HEK293 (cell line): ENCODE data around the gene BLACAT1.
A peak's percentile ranks its signal among the peaks of the same experiment; 100 is the strongest.

Experiments used
- CTCF ChIA-PET: fragments of 350-600 bp; formaldehyde crosslinking; extraction: SDS; loops from one replicate; lab custom pipeline; 2021; ENCODE audit warnings: antibody characterized with exemption; lab: Yijun Ruan, JAX
- POLR2A ChIA-PET: fragments of 300-600 bp; formaldehyde crosslinking; extraction: SDS; loops from one replicate; lab custom pipeline; 2020; ENCODE audit warnings: antibody characterized with exemption, inconsistent platforms; lab: Yijun Ruan, JAX
- H3K27ac ChIP-seq: fragments of 200-500 bp; sonication (Bioruptor generic); 2 replicates; pipeline ENCODE4 v1.5.1; 2014; ENCODE audit warnings: low read depth, low read length, control low read depth, inconsistent platforms; ENCODE audit errors: extremely low read depth
- H3K36me3 ChIP-seq, 2 experiments: fragments of 200-500 bp in 1 of 2; sonication (Bioruptor generic) in 1 of 2; 1 replicate in 1 of 2; 2 replicates in 1 of 2; pipeline ENCODE4 v1.5.1; 2014 to 2017; ENCODE audit warnings: inconsistent platforms in 2 of 2, low read length in 2 of 2; ENCODE audit not compliant: control insufficient read depth in 2 of 2, insufficient read depth in 1 of 2
- H3K4me1 ChIP-seq: fragments of 200-500 bp; sonication (Bioruptor generic); 2 replicates; pipeline ENCODE4 v1.5.1; 2014; ENCODE audit warnings: mild to moderate bottlenecking, low read length, inconsistent platforms; ENCODE audit not compliant: control insufficient read depth, insufficient read depth
- H3K4me3 ChIP-seq: 2 replicates; pipeline ENCODE4 v1.5.1; 2011; ENCODE audit warnings: low read depth, mild to moderate bottlenecking, control low read depth, low read length, moderate library complexity
- H3K9me3 ChIP-seq: fragments of 200-500 bp; sonication (Bioruptor generic); 2 replicates; pipeline ENCODE4 v1.5.1; 2014; ENCODE audit warnings: low read depth, low read length, inconsistent platforms; ENCODE audit not compliant: control insufficient read depth, insufficient read depth
- GLI2 ChIP-seq: fragments of 450-650 bp; formaldehyde crosslinking; IDR thresholded peaks from 2 replicates; pipeline ENCODE4; 2017; ENCODE audit warnings: missing biosample characterization, missing genetic modification characterization, low read depth, borderline replicate concordance
- GLIS1 ChIP-seq: fragments of 450-650 bp; formaldehyde crosslinking; IDR thresholded peaks from 2 replicates; pipeline ENCODE4 v1.5.1; 2016; ENCODE audit warnings: missing biosample characterization, missing genetic modification characterization
- KLF16 ChIP-seq: fragments of 450-650 bp; formaldehyde crosslinking; IDR thresholded peaks from 2 replicates; pipeline ENCODE4 v1.5.1; 2017; ENCODE audit warnings: missing biosample characterization, missing genetic modification characterization
- KLF9 ChIP-seq: fragments of 450-650 bp; formaldehyde crosslinking; IDR thresholded peaks from 2 replicates; pipeline ENCODE4 v1.5.1; 2016; ENCODE audit warnings: missing biosample characterization, missing genetic modification characterization, low read depth
- OSR2 ChIP-seq: fragments of 450-650 bp; formaldehyde crosslinking; IDR thresholded peaks from 2 replicates; pipeline ENCODE4 v1.5.1; 2016; ENCODE audit warnings: missing biosample characterization, missing genetic modification characterization
- PATZ1 ChIP-seq: fragments of 450-650 bp; formaldehyde crosslinking; IDR thresholded peaks from 2 replicates; pipeline ENCODE4 v1.5.1; 2016; ENCODE audit warnings: missing biosample characterization, missing genetic modification characterization
- RBAK ChIP-seq: fragments of 450-650 bp; formaldehyde crosslinking; IDR thresholded peaks from 2 replicates; pipeline ENCODE4 v1.5.1; 2016; ENCODE audit warnings: missing biosample characterization, missing genetic modification characterization
- SCRT2 ChIP-seq: fragments of 450-650 bp; formaldehyde crosslinking; IDR thresholded peaks from 2 replicates; pipeline ENCODE4 v1.5.1; 2016; ENCODE audit warnings: missing biosample characterization, missing genetic modification characterization
- ZIC2 ChIP-seq: fragments of 450-650 bp; formaldehyde crosslinking; IDR thresholded peaks from 2 replicates; pipeline ENCODE4 v1.5.1; 2016; ENCODE audit warnings: missing biosample characterization, missing genetic modification characterization
- ZNF146 ChIP-seq: fragments of 450-650 bp; formaldehyde crosslinking; IDR thresholded peaks from 2 replicates; pipeline ENCODE4 v1.5.1; 2016; ENCODE audit warnings: missing biosample characterization, missing genetic modification characterization
- ZNF175 ChIP-seq: fragments of 450-650 bp; formaldehyde crosslinking; IDR thresholded peaks from 2 replicates; pipeline ENCODE4 v1.5.1; 2016; ENCODE audit warnings: missing biosample characterization, missing genetic modification characterization
- ZNF350 ChIP-seq: fragments of 450-650 bp; formaldehyde crosslinking; IDR thresholded peaks from 2 replicates; pipeline ENCODE4 v1.5.0; 2017; ENCODE audit warnings: missing biosample characterization, mild to moderate bottlenecking, missing genetic modification characterization
- ZNF580 ChIP-seq: fragments of 450-650 bp; formaldehyde crosslinking; IDR thresholded peaks from 2 replicates; pipeline ENCODE4 v1.5.1; 2016; ENCODE audit warnings: missing biosample characterization, missing genetic modification characterization
- ZNF629 ChIP-seq: fragments of 450-650 bp; formaldehyde crosslinking; IDR thresholded peaks from 2 replicates; pipeline ENCODE4 v1.5.1; 2017; ENCODE audit warnings: missing biosample characterization, missing genetic modification characterization
- ZNF791 ChIP-seq: fragments of 450-650 bp; formaldehyde crosslinking; IDR thresholded peaks from 2 replicates; pipeline ENCODE4 v1.5.1; 2016; ENCODE audit warnings: missing biosample characterization, missing genetic modification characterization
- TF ChIP-seq, protein P1 (sequence below): fragments of 450-650 bp; formaldehyde crosslinking; IDR thresholded peaks from 2 replicates; pipeline ENCODE4 v1.5.1; 2016; ENCODE audit warnings: missing biosample characterization, missing genetic modification characterization, borderline replicate concordance
- TF ChIP-seq, protein P2 (sequence below): fragments of 450-650 bp; formaldehyde crosslinking; IDR thresholded peaks from 2 replicates; pipeline ENCODE4 v1.5.1; 2016; ENCODE audit warnings: missing biosample characterization, missing genetic modification characterization, low read depth
- TF ChIP-seq, protein P3 (sequence below): fragments of 450-650 bp; formaldehyde crosslinking; IDR thresholded peaks from 2 replicates; pipeline ENCODE4 v1.5.1; 2016; ENCODE audit warnings: missing biosample characterization, missing genetic modification characterization
- TF ChIP-seq, protein P4 (sequence below): fragments of 450-650 bp; formaldehyde crosslinking; IDR thresholded peaks from 2 replicates; pipeline ENCODE4 v1.5.1; 2016; ENCODE audit warnings: missing biosample characterization, missing genetic modification characterization

BLACAT1 gene

GRCh38 chr1:205448540-205449253, 7.1 kb downstream of the BLACAT1 start:
- no peak overlapping the region for H3K4me3 ChIP-seq
- no peaks in the 10 kb centered on the region for H3K9me3 ChIP-seq
- CTCF ChIA-PET = interaction anchor here (0.5 to 1.2 kb wide), 6 partner anchors 10 to 131 kb away, joined by 3 to 9 read pairs (median 4); no protein-coding TSS in a partner anchor
- POLR2A ChIA-PET = interaction anchor here (1.8 kb wide), 1 partner anchor 8 kb away, joined by 10 read pairs; no protein-coding TSS in a partner anchor
- no peaks in the 10 kb centered on the region for H3K36me3 ChIP-seq
- no peaks in the 10 kb centered on the region; the same call in 1 of the 2 replicates for H3K4me1 ChIP-seq
- no peak overlapping the region for H3K27ac ChIP-seq
- TF ChIP-seq GLIS1 (peak; percentile 43; the same call in 1 of the 2 replicates), ZNF146 (tag by site-specific recombination) (no peak), ZNF580 (tag by site-specific recombination) (no peak), ZNF175 (tag by site-specific recombination) (no peak), RBAK (no peak)
- TF ChIP-seq, protein P1, sequence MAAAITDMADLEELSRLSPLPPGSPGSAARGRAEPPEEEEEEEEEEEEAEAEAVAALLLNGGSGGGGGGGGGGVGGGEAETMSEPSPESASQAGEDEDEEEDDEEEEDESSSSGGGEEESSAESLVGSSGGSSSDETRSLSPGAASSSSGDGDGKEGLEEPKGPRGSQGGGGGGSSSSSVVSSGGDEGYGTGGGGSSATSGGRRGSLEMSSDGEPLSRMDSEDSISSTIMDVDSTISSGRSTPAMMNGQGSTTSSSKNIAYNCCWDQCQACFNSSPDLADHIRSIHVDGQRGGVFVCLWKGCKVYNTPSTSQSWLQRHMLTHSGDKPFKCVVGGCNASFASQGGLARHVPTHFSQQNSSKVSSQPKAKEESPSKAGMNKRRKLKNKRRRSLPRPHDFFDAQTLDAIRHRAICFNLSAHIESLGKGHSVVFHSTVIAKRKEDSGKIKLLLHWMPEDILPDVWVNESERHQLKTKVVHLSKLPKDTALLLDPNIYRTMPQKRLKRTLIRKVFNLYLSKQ (tag by site-specific recombination) = no peak
- TF ChIP-seq, protein P2, sequence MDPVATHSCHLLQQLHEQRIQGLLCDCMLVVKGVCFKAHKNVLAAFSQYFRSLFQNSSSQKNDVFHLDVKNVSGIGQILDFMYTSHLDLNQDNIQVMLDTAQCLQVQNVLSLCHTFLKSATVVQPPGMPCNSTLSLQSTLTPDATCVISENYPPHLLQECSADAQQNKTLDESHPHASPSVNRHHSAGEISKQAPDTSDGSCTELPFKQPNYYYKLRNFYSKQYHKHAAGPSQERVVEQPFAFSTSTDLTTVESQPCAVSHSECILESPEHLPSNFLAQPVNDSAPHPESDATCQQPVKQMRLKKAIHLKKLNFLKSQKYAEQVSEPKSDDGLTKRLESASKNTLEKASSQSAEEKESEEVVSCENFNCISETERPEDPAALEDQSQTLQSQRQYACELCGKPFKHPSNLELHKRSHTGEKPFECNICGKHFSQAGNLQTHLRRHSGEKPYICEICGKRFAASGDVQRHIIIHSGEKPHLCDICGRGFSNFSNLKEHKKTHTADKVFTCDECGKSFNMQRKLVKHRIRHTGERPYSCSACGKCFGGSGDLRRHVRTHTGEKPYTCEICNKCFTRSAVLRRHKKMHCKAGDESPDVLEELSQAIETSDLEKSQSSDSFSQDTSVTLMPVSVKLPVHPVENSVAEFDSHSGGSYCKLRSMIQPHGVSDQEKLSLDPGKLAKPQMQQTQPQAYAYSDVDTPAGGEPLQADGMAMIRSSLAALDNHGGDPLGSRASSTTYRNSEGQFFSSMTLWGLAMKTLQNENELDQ = no peak
- TF ChIP-seq, all 188 proteins: peak for 1

GRCh38 chr1:205447457-205448341, 8.1 kb downstream of the BLACAT1 start:
- H3K4me1 ChIP-seq = no peaks in the 10 kb centered on the region; the same call in 1 of the 2 replicates
- CTCF ChIA-PET = interaction anchor here (0.6 to 1.5 kb wide), 6 partner anchors 9 to 100 kb away, joined by 3 to 9 read pairs (median 4); no protein-coding TSS in a partner anchor
- no peaks in the 10 kb centered on the region for H3K36me3 ChIP-seq
- no peaks in the 10 kb centered on the region for H3K9me3 ChIP-seq
- H3K4me3 ChIP-seq = no peak overlapping the region
- POLR2A ChIA-PET = no interaction called here
- TF ChIP-seq KLF16 (no peak), SCRT2 (tag by site-specific recombination) (peak; percentile 80), ZIC2 (tag by site-specific recombination) (peak; percentile 64), PATZ1 (no peak), GLI2 (no peak), ZNF629 (no peak), ZNF350 (tag by site-specific recombination) (no peak), ZNF791 (tag by site-specific recombination) (no peak), GLIS1 (peak; percentile 73), KLF9 (tag by site-specific recombination) (no peak), OSR2 (tag by site-specific recombination) (peak; percentile 32; the same call in 1 of the 2 replicates)
- TF ChIP-seq, protein P3, sequence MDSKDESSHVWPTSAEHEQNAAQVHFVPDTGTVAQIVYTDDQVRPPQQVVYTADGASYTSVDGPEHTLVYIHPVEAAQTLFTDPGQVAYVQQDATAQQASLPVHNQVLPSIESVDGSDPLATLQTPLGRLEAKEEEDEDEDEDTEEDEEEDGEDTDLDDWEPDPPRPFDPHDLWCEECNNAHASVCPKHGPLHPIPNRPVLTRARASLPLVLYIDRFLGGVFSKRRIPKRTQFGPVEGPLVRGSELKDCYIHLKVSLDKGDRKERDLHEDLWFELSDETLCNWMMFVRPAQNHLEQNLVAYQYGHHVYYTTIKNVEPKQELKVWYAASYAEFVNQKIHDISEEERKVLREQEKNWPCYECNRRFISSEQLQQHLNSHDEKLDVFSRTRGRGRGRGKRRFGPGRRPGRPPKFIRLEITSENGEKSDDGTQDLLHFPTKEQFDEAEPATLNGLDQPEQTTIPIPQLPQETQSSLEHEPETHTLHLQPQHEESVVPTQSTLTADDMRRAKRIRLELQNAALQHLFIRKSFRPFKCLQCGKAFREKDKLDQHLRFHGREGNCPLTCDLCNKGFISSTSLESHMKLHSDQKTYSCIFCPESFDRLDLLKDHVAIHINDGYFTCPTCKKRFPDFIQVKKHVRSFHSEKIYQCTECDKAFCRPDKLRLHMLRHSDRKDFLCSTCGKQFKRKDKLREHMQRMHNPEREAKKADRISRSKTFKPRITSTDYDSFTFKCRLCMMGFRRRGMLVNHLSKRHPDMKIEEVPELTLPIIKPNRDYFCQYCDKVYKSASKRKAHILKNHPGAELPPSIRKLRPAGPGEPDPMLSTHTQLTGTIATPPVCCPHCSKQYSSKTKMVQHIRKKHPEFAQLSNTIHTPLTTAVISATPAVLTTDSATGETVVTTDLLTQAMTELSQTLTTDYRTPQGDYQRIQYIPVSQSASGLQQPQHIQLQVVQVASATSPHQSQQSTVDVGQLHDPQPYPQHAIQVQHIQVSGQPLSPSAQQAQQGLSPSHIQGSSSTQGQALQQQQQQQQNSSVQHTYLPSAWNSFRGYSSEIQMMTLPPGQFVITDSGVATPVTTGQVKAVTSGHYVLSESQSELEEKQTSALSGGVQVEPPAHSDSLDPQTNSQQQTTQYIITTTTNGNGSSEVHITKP (tag by site-specific recombination) = peak; percentile 77
- TF ChIP-seq, protein P4, sequence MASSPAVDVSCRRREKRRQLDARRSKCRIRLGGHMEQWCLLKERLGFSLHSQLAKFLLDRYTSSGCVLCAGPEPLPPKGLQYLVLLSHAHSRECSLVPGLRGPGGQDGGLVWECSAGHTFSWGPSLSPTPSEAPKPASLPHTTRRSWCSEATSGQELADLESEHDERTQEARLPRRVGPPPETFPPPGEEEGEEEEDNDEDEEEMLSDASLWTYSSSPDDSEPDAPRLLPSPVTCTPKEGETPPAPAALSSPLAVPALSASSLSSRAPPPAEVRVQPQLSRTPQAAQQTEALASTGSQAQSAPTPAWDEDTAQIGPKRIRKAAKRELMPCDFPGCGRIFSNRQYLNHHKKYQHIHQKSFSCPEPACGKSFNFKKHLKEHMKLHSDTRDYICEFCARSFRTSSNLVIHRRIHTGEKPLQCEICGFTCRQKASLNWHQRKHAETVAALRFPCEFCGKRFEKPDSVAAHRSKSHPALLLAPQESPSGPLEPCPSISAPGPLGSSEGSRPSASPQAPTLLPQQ (tag by site-specific recombination) = no peak
- TF ChIP-seq, all 188 proteins: peak for 5
- H3K27ac ChIP-seq = no peak overlapping the region
